ENCODE results near the gene KNSTRN. TPM values are rescaled to one million over a fixed set of nuclear protein-coding genes. Genes with fewer than 3 reads are reported as not detected.

Gene KNSTRN
- 100 to 1,000 TPM; 216 to 342 (median 251) TPM for total RNA-seq

GRCh38 chr15:40382580-40383456, at the start of gene KNSTRN:
TSS of gene KNSTRN (plus strand) at chr15:40382721. CDS start at chr15:40382836, 115 bp downstream.
- TF ChIP-seq CTCF (IDR thresholded peaks at IDR 0.05) (no peak), POLR2A (IDR thresholded peaks at IDR 0.05) (peak; percentile 72 to 97)
- peak; percentile 95 to 97 for DNase-seq
- H3K9me3 ChIP-seq, result no peaks in the 10 kb centered on the region
- intact Hi-C loops (cut with DNase I), result no loop called here
- peak within 1 kb of the TSS; percentile 84 to 91 (median 89) for H3K4me3 ChIP-seq (replicated peaks in 1 of 3)
- peaks cover 10 to 11% of the 10 kb centered on the region in 2 donors for H3K36me3 ChIP-seq
- peak within 1 kb of the TSS; percentile 94 to 97 (median 96) for H3K27ac ChIP-seq
- no peaks in the 10 kb centered on the region for H3K27me3 ChIP-seq
- peaks cover 51 to 69% of the 10 kb centered on the region in 2 donors for H3K4me1 ChIP-seq
- 3 to 12% methylated on average over 20 to 44 of the region's 57 CpGs for WGBS, 2 donors

GRCh38 chr15:40333922-40334492, 48.5 kb upstream of the KNSTRN start:
- H3K36me3 ChIP-seq, result peaks cover 19% of the 10 kb centered on the region in 2 donors
- DNase-seq, result peak; percentile 80 to 82
- H3K9me3 ChIP-seq, result no peaks in the 10 kb centered on the region
- peak overlapping the region; percentile 95 to 99 (median 99) for H3K27ac ChIP-seq
- H3K4me3 ChIP-seq (replicated peaks in 1 of 3), result no peak overlapping the region
- intact Hi-C loops (cut with DNase I), result no loop called here
- TF ChIP-seq POLR2A (IDR thresholded peaks at IDR 0.05) (peak in 1 of 2 donors; percentile 66), CTCF (IDR thresholded peaks at IDR 0.05) (no peak)
- no peaks in the 10 kb centered on the region for H3K27me3 ChIP-seq
- WGBS, 2 donors, result 14 to 22% methylated on average over 9 to 12 of the region's 12 CpGs
- H3K4me1 ChIP-seq, result peaks cover 68 to 98% of the 10 kb centered on the region in 2 donors

- H3K4me1 ChIP-seq, result peaks cover 68 to 98% of the 10 kb centered on the region in 2 donors
- H3K27me3 ChIP-seq, result no peaks in the 10 kb centered on the region
Measured at GRCh38 chr15:40334541-40334940, 48.0 kb upstream of the KNSTRN start.

GRCh38 chr15:40334941-40335795, 47.4 kb upstream of the KNSTRN start:
- Histone ChIP-seq H3K27me3 (no peaks in the 10 kb centered on the region), H3K36me3 (peaks cover 19% of the 10 kb centered on the region in 2 donors), H3K4me1 (peaks cover 66 to 98% of the 10 kb centered on the region in 2 donors), H3K4me3 (replicated peaks in 1 of 3) (no peak overlapping the region), H3K9me3 (no peaks in the 10 kb centered on the region), H3K27ac (peak overlapping the region; percentile 95 to 99 (median 99))
- WGBS, 2 donors, result 86 to 87% methylated on average over 21 to 24 of the region's 26 CpGs
- DNase-seq, result peak in 1 of 2 donors; percentile 16
- TF ChIP-seq CTCF (IDR thresholded peaks at IDR 0.05) (no peak), POLR2A (IDR thresholded peaks at IDR 0.05) (no peak)
- intact Hi-C loops (cut with DNase I), result no loop called here

More at GRCh38 chr15:40334541-40334940, 48.0 kb upstream of the KNSTRN start:
- WGBS, 2 donors, result 50 to 100% methylated on average over 1 to 2 of the region's 3 CpGs
- Histone ChIP-seq H3K27ac (peak overlapping the region; percentile 95 to 99 (median 99)), H3K36me3 (peaks cover 19% of the 10 kb centered on the region in 2 donors), H3K9me3 (no peaks in the 10 kb centered on the region), H3K4me3 (replicated peaks in 1 of 3) (no peak overlapping the region)
- TF ChIP-seq POLR2A (IDR thresholded peaks at IDR 0.05), result no peak
- peak in 1 of 2 donors; percentile 30 for DNase-seq
- intact Hi-C loops (cut with DNase I), result no loop called here

Measured in thyroid gland (tissue), 4 donors.